NCI-H1417 (cell line): ENCODE results near the gene SPRR3.
"Not testable (repeated sequence)": the region's sequence is repeated elsewhere in the genome, so short reads cannot be mapped to it uniquely, and the experiment has no call there.

Experiments used
- DNase-seq, 3 experiments: peaks; one replicate each; lab custom pipeline; 2025; lab: John Stamatoyannopoulos, UW

Gene SPRR3

DNA sequence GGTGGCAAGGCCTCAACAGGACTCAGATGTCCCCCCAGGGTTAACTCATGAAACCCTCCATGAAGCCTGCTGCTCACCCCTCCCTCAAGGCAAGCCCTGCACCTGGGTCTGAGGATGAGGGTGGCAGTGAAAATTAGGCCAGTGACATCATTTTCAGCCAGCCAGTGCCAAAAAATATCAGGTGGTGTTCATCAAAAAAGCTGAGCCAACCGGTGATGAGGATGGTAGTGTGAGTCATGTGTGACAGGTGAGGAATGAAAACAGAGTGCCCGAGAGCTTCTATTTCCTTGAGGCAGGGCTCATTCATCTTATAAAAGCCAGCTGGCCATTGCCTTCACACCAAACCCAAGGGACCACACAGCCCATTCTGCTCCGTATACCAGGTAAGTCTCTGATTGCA, 17.8 kb upstream of the SPRR3 start, which contains the start of gene SPRR1A:
SPRR1A (plus strand) TSS at position 339 of the 400 bp plus-strand sequence. CDS start 1,150 bp downstream, outside the sequence.
- DNase-seq = peak in 1 of 3 experiments; percentile 20

DNA sequence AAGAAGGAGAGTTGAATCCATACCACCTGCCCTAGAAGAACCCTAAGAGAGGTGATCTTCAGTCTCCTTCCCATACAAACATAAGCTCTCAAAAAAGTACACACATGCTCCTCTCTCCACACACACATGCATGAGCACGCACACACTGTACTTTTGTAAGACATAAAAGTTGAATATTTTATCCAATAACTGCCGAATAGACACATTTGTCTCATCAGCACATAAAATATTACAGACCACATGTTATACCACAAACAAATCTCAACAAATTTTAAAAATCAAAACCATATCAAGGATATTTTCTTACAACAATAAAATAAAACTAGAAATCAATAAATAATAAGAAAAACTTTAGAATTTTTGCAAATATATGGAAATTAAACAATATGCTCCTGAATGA, 15.0 kb upstream of the SPRR3 start:
- DNase-seq = no peak

DNA sequence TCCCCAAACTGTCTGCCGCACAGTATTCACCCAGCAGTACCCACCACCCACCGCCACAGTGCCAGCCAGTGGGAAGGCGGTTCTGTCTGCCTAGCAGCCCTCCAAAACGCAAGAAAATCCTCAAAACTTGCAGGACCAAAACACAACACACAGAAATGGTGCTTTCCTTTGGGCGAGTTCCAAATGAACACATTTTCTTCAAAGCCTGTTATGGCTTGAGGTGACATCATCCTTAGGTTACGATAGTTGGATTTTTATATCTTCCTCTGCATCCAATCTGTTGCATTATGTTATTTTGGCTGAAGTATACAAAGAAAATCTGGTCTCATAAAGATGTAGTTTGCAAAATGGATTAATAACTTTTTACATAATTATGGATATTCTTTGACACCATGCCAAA, 8.4 kb upstream of the SPRR3 start:
- DNase-seq = no peak

DNA sequence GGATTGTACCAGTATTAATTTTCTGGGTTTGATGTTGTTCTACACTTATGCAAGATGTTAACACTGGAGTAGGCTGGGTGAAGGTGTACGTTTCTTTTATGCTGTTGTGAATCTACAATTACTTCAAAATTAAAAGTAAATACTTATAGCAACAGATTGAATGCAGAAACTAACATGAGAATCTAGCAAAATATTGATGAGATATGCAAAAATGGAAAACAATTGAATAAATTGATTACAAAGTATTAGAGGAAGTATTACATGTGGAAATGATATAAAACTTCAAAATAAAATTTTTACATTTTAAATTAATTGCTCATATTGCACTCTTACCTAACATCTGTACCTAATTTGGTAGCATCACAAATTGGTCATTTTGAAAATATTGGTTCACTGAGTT, 5.7 kb upstream of the SPRR3 start:
- no peak for DNase-seq

DNA sequence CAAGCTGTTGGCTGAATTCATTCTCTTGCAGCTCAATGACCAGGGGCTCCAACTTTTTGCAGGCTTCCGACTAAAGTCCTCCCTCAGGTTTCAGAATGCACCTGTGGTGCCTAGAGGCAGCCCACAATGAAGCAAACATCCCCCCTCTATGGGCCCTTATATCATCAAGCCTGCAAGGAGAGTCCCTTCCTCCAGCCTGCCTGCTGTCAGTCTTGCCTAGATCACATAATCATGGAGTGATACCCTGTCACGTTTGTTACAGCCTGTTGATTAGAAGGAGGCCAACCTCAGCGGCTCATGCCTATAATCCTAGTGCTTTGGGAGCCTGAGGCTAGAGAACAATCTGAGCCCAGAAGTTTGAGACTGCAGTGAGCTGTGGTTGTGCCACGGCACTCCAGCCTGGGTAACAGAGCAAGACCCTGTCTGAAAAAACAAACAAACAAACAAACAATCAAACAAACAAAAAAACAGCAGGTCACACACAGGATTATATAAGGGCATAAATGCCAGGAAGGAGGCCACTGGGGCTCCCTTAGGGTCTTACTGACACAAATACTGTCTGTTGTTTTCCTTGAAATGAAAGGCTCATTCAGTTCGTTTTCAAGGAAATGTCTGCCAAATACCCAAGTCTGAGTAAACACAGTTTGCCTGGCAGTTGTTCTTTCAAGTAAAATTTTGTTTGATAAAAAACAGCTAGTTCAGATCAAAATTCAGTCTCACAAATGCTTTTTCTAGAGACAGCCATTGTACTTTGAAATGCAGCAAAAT, 4.7 kb upstream of the SPRR3 start:
- DNase-seq = no peak

DNA sequence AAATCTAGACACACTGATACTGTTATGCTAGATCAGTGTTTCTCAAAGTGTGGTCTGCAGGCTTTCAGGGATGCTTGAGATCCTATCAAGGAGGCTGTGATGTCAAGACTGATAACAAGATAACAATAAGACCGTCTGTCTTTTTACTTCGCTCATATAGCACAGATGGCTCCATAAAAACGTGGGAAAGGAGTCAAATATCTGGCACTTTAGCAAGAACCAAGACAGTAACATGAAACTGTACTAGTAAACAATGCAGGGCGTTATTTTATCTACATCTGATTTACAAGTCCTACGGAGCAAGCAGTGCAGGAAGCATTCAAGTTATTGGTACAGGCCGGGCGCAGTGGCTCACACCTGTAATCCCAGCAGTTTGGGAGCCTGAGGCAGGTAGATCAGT, 3.6 kb upstream of the SPRR3 start:
- no peak for DNase-seq

DNA sequence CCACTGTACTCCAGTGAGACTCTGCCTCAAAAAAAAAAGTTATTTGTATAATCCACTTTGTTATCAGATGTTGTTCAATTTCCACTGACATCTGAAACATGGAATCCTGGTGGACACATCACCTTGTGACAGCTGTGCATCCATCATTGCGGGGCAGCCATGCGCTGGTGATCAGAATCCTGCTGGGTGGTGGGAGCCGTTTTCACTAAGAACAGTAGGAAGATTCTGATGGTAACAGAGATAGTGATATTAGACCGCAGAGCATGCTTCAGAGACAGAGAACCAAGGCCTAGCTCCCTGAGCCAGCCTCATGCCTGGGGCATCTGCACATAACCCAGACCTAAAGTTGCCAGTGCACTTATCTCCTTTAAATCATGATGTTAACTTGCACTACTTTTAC, 3.1 kb upstream of the SPRR3 start:
- no peak for DNase-seq

DNA sequence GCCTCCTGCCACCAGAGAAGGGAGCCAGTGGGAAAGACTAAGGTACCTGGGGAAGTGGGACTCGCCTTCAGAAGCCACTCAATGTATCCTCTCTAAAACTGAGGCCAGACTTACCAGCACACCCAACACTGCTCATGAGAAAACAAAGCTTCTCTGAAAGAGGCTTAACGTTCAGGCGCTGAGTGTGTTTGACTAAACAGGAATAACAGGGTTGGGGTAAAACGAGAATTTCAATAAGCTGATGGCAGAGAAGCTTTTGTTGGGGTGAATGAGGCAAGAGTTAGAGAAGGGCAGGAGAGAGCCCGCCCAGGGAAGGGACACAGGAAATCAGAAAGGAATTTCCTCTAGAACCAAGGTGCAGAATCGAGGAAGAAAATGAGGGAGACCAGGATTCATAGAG, 1.7 kb upstream of the SPRR3 start:
- no peak for DNase-seq

DNA sequence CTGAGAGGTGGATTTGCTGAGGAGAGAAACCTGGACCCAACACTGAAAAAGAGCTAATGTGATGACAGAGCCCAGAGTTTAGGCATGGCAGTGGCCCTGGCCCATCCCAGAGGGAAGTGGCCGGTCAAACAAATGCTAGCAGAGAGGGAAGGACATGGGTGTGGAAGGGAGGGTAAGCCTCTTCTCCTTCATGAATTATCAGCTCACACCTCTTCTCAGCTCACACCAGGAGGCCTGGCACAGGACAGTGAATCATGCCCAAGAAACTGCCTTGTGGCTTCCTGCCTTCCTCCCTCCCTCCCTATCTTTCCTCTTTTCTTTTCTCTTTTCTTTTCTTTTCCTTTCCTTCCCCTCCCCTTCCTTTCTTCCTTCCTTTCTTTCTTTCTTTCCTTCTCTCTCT, 1.3 kb upstream of the SPRR3 start:
- no peak for DNase-seq

DNA sequence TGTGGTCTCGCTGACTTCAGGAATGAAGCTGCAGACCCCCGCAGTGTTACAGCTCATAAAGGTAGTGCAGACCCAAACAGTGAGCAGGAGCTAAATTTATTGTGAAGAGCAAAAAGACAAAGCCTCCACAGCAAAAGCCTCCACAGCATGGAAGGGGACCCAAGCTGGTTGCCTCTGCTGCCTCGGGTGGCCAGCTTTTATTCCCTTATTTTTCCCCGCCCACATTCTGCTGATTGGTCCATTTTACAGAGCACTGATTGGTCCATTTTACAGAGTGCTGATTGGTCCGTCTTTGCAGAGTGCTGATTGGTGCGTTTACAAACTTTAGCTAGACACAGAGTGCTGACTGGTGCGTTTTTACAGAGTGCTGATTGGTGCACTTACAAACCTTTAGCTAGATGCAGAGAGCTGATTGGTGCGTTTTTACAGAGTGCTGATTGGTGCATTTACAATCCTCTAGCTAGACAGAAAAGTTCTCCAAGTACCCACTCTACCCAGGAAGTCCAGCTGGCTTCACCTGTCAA, 9.7 kb downstream of the SPRR3 start:
- DNase-seq = not testable (repeated sequence)

DNA sequence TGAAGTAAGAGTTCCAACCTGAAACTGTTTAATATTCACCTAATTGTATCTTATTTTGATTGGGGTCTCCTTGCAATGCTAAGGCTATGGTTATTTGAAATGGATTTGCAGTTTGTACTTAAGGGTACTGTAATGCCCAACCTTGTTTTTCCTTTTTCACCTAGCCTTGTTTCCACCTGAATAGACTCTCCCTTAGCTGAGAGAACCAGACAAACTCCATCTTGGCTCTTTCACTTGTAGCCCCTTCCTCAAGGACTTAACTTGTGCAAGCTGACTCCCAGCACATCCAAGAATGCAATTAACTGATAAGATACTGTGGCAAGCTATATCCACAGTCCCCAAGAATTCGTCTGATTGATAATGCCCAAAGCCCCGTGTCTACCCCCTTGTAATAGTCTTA, 20.3 kb downstream of the SPRR3 start:
- DNase-seq = not testable (repeated sequence)

DNA sequence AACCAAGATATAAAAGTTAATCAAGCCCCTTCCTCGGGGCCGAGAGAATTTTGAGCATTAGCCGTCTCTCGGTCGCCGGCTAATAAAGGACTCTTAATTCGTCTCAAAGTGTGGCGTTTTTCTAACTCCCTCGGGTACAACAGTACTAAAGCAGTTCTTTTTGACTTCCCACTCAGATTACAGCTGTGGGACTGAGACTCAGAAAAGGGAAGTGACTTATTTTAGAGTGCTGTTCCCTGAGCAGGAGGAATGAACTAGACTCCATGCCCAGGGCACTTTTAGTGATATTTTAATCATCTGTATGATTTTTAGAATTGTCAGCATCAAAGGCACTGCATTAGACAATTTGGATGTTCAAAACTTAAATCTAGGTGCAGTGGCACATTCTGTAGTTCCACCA, 20.8 kb downstream of the SPRR3 start:
- not testable (repeated sequence) for DNase-seq

DNA sequence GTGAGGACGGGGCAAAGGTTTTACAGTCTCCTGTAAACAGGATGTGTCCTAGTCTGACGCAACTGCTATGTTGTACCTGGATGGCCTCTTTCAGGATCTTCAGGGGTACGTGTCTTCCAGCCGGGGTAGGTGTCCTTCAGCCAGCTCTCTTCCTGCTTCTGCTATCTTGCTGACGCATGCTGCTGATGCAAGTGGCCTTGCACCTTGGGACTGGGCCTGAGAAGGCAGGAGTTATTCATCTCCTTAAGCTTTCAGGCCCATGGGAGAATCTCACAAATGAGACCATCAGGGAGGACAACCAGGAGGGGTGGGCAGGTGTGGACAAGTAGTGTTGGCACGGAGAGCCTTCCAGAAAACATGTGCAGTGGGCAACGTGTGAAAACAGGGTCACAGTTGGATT, 21.6 kb downstream of the SPRR3 start:
- no peak for DNase-seq

DNA sequence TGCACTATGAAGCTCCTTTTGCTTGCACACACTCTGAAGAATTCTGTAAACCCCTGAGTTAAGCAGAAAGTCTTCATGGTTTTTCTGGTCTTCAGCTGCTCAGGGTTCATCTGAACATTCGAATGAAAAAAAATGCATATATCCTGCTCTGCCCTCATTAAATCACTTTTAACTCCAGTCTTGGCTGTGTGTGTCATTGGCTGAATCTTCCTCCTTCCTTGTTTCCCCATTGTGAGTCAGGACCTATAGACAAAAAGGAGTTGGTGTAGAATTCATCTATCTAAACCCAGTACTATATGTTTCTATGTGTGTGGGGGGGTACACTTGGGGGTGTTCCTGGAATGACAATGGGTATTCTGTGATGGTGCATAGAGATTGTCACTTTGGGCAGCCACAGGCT, 22.9 kb downstream of the SPRR3 start:
- no peak for DNase-seq

DNA sequence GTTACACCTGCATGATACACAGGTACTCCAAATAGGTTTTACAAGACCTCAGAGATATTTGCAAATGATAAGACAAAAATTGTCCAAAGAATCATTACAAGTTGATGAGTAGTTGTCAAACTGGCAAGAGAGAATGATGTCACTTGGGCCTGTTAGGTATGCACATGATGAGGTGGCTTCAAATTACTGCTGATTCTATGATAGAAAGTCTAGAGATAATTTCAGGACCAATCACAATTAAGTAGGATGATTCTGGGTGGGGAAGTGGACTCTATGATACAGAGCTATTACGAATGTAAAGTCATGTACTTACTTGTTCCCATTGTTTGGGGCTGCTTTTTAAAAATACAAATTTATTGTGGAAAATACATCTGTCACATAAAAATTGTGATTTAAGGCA, 24.2 kb downstream of the SPRR3 start:
- DNase-seq = no peak

DNA sequence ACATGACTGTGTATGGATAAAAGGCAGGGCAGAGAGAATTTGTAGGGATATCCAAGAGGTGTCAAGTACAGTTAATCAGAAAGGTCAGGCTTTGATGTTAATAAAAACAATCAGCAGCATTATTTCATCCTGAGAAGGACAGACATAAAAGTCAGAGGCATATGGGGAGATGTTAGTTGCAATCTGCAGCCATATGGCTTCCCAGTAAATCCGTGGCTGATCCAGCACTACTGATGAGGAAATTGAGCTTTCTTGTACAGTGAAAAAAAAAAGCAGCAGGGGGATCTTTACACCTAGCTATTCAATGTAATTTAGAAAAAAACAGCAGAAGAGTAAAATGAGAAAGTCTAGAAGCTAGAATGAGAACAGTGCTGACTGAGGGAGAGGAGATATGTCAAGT, 27.2 kb downstream of the SPRR3 start:
- DNase-seq = no peak

DNA sequence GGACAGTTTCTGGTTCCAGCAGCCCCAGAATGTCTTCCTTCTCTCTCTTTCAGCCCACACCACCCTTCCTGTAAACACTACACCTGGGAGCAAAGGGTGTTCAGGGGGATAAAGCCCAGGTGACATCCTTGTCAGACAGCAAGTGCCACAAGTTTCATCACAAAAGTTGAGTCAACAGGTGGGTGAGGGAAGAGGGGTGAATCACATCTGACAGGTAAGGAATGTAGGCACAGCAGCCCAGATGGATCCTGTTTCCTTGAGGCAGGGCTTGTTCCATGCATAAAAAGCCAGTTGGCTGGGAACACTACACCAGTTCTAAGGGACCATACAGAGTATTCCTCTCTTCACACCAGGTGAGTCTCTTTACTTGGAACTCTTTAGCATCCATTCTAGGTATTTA, 29.3 kb downstream of the SPRR3 start, which contains the start of gene SPRR1B:
SPRR1B (plus strand) TSS at position 309 of the 400 bp plus-strand sequence. CDS start 1,143 bp downstream, outside the sequence.
- peak in 1 of 3 experiments; percentile 19 for DNase-seq

DNA sequence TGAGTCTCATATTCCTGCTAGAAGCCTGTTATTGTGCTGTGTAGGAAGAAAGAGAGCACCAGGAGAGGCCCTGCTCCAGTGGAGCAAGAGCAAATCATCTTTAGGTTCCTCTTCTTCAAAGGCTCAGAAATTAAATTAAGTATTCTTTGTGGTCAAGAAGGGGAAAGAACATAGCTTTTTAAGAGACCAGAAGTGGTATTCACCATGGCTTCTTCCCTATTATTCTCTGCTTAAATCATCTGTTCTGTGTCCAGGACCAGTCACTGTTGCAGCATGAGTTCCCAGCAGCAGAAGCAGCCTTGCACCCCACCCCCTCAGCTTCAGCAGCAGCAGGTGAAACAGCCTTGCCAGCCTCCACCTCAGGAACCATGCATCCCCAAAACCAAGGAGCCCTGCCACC, 30.5 kb downstream of the SPRR3 start:
- DNase-seq = peak in 1 of 3 experiments; percentile 62

DNA sequence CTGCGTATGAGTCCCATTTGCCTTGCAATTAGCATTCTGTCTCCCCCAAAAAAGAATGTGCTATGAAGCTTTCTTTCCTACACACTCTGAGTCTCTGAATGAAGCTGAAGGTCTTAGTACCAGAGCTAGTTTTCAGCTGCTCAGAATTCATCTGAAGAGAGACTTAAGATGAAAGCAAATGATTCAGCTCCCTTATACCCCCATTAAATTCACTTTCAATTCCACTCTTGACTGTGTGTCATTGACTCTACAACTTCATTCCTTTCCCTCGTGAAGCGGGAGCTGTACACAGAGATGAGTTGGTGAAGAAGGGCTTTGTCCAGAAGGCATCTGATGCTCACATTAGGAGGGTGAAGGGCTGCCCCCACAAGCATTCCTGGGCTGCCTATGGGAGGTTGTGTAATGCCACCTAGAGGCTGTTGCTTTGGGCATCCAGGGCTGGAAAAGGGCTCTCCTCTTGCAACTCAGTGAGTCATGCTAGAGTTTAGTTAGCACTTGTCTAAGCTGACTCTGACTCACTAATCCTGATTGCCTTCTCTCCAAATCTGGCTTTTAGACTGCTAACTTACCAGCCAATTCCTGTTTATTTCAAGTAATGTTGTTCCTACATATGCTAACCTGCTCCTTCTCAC, 31.2 kb downstream of the SPRR3 start:
- DNase-seq = peak in 1 of 3 experiments; percentile 54

DNA sequence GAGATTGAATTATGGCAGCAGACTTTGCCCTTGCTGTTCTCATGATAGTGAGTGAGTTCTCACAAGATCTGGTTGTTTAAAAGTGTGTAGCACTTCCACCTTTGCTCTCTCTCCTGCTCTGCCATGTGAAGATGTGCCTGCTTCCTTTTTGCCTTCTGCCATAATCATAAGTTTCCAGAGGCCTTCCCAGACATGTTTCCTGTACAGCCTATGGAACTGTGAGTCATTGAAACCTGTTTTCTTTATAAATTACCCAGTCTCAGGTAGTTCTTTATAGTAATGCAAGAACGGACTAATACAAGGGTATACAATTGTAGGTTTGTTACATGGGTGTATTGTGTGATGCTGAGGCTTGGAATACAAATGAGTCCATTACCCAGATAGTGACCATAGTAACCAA, 33.7 kb downstream of the SPRR3 start:
- no peak for DNase-seq

DNA sequence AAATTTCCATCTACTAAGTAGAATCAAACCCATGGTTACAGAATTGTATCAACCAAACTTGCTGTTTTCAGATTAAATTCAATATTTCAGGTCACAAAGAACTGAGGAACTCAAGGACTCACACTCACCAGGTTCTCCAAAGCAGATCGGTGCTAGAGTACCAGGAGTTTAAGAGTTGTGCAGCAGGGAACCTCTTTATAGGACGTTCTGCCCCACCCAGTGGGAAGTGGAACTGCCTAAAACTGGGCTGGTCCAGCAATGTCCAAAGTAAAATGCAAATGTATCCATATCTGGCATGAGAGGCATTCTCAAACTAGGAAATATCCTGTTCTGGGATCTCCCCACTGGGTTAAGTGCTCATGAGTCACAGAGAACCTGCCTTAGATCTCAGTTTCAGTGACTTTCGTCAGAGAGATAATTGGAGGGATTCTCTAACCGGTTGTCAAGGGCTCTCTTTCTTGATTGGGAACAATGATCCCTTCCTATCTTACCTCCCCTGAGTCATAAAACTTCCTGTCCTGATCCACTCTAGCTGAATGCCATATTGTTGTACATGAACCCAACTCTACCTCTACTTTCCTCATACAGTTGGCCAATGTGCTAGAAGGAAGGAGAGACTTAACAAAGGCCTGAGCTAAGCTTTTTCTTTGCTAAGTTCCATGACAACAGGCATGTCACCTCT, 39.5 kb downstream of the SPRR3 start, which contains the start of gene SPRR2D:
SPRR2D (minus strand) TSS at position 171 of the 682 bp plus-strand sequence. CDS start 774 bp downstream, outside the sequence.
- no peak for DNase-seq

DNA sequence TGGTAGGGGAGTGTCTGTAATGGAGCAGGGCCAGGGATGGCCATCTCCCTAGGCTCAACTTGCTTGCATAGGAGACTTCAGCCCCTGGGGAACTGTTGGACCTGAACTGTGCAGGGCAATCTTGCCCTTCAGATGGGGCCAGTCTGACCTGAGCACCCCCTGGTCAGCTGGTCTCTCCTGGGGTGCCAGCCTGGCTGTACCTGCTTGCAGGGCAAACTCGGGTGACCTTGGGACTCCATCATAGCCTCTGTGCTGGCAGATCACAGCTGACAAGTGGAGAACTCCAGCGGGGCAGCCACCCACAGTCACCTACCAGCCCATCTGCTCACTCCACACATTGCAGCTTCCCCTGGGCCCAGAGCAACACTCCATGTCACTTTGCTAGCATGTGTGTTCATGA, 47.7 kb downstream of the SPRR3 start:
- no peak for DNase-seq
